ENCODE results near the gene WDR64. TPM values are rescaled to one million over a fixed set of nuclear protein-coding genes. Genes with fewer than 3 reads are reported as not detected.
"Not testable (repeated sequence)": the region's sequence is repeated elsewhere in the genome, so short reads cannot be mapped to it uniquely, and the experiment has no call there.

WDR64 gene
- total and polyA plus RNA-seq, 9 donors = 0.10 to 0.67 (median 0.34) TPM; not detected in 2

- no peaks in the 10 kb centered on the region for H3K27me3 ChIP-seq
- H3K4me3 ChIP-seq = no peak overlapping the region
- intact Hi-C loops (cut with DNase I) = no loop called here
- no peaks in the 10 kb centered on the region for H3K4me1 ChIP-seq (ENCODE audit: insufficient read depth)
- H3K9me3 ChIP-seq = no peaks in the 10 kb centered on the region
- H3K27ac ChIP-seq = no peak overlapping the region
- DNase-seq = no peak
- H3K36me3 ChIP-seq = no peaks in the 10 kb centered on the region
- TF ChIP-seq POLR2A (IDR thresholded peaks at IDR 0.05) = no peak
- TF ChIP-seq EP300 (IDR thresholded peaks at IDR 0.05) = no peak
- TF ChIP-seq CTCF (IDR thresholded peaks at IDR 0.05) = no peak
Observed at GRCh38 chr1:241730031-241730430, 78.0 kb downstream of the WDR64 start.

- Histone ChIP-seq H3K9me3 (no peaks in the 10 kb centered on the region), H3K27ac (no peak overlapping the region), H3K27me3 (no peaks in the 10 kb centered on the region), H3K4me3 (no peak overlapping the region), H3K4me1 (ENCODE audit: insufficient read depth) (no peaks in the 10 kb centered on the region), H3K36me3 (no peaks in the 10 kb centered on the region)
- TF ChIP-seq CTCF (IDR thresholded peaks at IDR 0.05) (no peak), EP300 (IDR thresholded peaks at IDR 0.05) (no peak), POLR2A (IDR thresholded peaks at IDR 0.05) (no peak)
- intact Hi-C loops (cut with DNase I) = no loop called here
- 88 to 96% (median 91%) methylated on average over 2 of the region's 2 CpGs for WGBS, 3 donors
- no peak for DNase-seq
Observed at GRCh38 chr1:241733899-241734298, 81.8 kb downstream of the WDR64 start.

- Histone ChIP-seq H3K9me3 (no peaks in the 10 kb centered on the region), H3K27ac (no peak overlapping the region), H3K4me1 (ENCODE audit: insufficient read depth) (no peaks in the 10 kb centered on the region), H3K27me3 (no peaks in the 10 kb centered on the region), H3K36me3 (no peaks in the 10 kb centered on the region), H3K4me3 (no peak overlapping the region)
- WGBS, 3 donors = 84 to 89% (median 85%) methylated on average over 5 of the region's 5 CpGs
- TF ChIP-seq CTCF (IDR thresholded peaks at IDR 0.05) (no peak), EP300 (IDR thresholded peaks at IDR 0.05) (no peak), POLR2A (IDR thresholded peaks at IDR 0.05) (no peak)
- no peak for DNase-seq
- intact Hi-C loops (cut with DNase I) = no loop called here
Observed at GRCh38 chr1:241734533-241734932, 82.5 kb downstream of the WDR64 start.

GRCh38 chr1:241735493-241735926 is 83.4 kb downstream of the WDR64 start:
- 82 to 94% (median 93%) methylated on average over 8 of the region's 8 CpGs for WGBS, 3 donors
- not testable (repeated sequence) for DNase-seq

GRCh38 chr1:241736387-241736786 is 84.3 kb downstream of the WDR64 start:
- intact Hi-C loops (cut with DNase I) = no loop called here
- 79 to 87% (median 85%) methylated on average over 3 of the region's 3 CpGs for WGBS, 3 donors
- H3K27me3 ChIP-seq = no peaks in the 10 kb centered on the region
- no peaks in the 10 kb centered on the region for H3K9me3 ChIP-seq
- DNase-seq = no peak
- no peaks in the 10 kb centered on the region for H3K4me1 ChIP-seq (ENCODE audit: insufficient read depth)
- H3K27ac ChIP-seq = no peak overlapping the region
- TF ChIP-seq CTCF (IDR thresholded peaks at IDR 0.05) (no peak), EP300 (IDR thresholded peaks at IDR 0.05) (no peak), POLR2A (IDR thresholded peaks at IDR 0.05) (no peak)
- H3K4me3 ChIP-seq = no peak overlapping the region
- H3K36me3 ChIP-seq = no peaks in the 10 kb centered on the region

More at GRCh38 chr1:241735493-241735926, 83.4 kb downstream of the WDR64 start:
- H3K4me1 ChIP-seq (ENCODE audit: insufficient read depth); H3K27me3 ChIP-seq; intact Hi-C loops (cut with DNase I); H3K27ac ChIP-seq; H3K36me3 ChIP-seq; H3K4me3 ChIP-seq; H3K9me3 ChIP-seq: not testable (repeated sequence)

All from ovary (tissue), 9 donors.